ENCODE data around the gene GABBR2.
"Not testable (repeated sequence)": the region's sequence is repeated elsewhere in the genome, so short reads cannot be mapped to it uniquely, and the experiment has no call there.

The GABBR2 gene

DNA sequence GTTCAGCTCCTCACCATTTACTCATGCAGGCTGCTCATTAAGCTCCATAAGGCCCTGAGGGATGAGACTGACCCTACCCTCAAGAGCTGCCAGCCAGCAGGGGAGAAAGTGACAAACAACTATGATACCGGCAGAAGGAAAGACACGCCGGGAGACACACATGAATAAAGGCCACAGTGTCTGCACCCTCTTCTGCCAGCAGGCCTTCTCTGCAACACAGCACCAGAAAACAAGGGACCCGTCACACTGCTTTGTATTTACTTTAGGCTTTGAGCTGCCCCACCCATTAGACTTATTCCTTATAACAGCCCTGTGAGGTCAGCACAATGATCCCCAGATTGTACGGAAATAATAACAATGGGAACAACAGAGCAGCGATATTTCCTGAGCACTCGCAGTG lies 7.2 kb downstream of the GABBR2 start:
- no peak overlapping the region for H3K9ac ChIP-seq (ENCODE audit: low read length)
- H3K9me3 ChIP-seq (ENCODE audit: control insufficient read depth, low read length): peaks cover 12% of the 10 kb centered on the region
- no peaks in the 10 kb centered on the region for H3K36me3 ChIP-seq (ENCODE audit: control insufficient read depth, insufficient read depth, low read length, severe bottlenecking)
- no peak overlapping the region for H3K4me3 ChIP-seq (ENCODE audit: low read length)
- no peak for DNase-seq (ENCODE audit: low read depth)
- no peaks in the 10 kb centered on the region for H3K4me1 ChIP-seq (ENCODE audit: control insufficient read depth, insufficient read depth, low read length)
- peaks cover 62% of the 10 kb centered on the region for H3K27me3 ChIP-seq (replicated peaks; ENCODE audit: control insufficient read depth, insufficient read depth, low read length)

DNA sequence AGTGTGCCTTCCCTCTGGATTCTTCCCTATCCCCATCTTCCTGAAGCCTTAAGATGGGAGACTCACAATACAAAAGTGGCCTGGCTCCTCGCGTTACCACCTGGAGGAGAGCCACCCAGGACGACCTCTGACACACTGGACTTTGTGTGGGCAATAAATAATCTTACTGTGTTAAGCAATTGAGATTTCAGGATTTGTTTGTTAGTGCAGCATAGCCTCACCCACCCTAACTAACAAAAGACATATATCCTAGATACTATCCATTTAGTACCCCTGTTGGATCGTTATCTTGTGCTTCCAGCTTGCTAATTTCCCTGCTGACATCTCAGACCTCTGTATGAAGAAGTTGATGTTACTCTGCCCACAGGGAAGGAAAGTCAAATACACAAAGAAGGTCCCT lies 7.9 kb downstream of the GABBR2 start:
- Histone ChIP-seq H3K9me3 (ENCODE audit: control insufficient read depth, low read length) (peaks cover 12% of the 10 kb centered on the region), H3K9ac (ENCODE audit: low read length) (no peak overlapping the region), H3K27me3 (replicated peaks; ENCODE audit: control insufficient read depth, insufficient read depth, low read length) (peaks cover 69% of the 10 kb centered on the region), H3K4me3 (ENCODE audit: low read length) (no peak overlapping the region), H3K36me3 (ENCODE audit: control insufficient read depth, insufficient read depth, low read length, severe bottlenecking) (no peaks in the 10 kb centered on the region), H3K4me1 (ENCODE audit: control insufficient read depth, insufficient read depth, low read length) (no peaks in the 10 kb centered on the region)
- DNase-seq (ENCODE audit: low read depth): no peak

DNA sequence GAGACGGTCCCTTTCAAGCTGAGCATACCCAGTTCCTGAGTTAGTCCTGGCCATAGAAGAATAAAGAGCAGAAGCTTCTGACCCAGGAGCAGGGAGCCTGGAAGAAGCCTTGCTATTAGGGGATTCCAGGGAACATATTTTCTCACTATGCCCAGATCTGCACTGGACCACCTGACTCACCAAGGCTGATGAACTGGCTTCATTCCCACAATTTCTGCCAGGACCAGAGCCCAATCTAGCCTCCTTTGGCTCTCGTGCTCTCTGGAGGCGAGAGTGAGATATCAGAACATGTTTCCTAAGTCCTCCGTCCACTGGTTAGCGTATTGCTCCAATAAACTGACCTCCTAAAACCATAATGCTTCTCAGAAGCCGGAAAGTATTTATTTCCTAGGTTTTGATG lies 9.9 kb downstream of the GABBR2 start:
- H3K36me3 ChIP-seq (ENCODE audit: control insufficient read depth, insufficient read depth, low read length, severe bottlenecking): no peaks in the 10 kb centered on the region
- H3K9ac ChIP-seq (ENCODE audit: low read length): no peak overlapping the region
- no peak for DNase-seq (ENCODE audit: low read depth)
- H3K9me3 ChIP-seq (ENCODE audit: control insufficient read depth, low read length): peaks cover 12% of the 10 kb centered on the region
- no peaks in the 10 kb centered on the region for H3K4me1 ChIP-seq (ENCODE audit: control insufficient read depth, insufficient read depth, low read length)
- H3K27me3 ChIP-seq (replicated peaks; ENCODE audit: control insufficient read depth, insufficient read depth, low read length): peaks cover 76% of the 10 kb centered on the region
- H3K4me3 ChIP-seq (ENCODE audit: low read length): no peak overlapping the region

DNA sequence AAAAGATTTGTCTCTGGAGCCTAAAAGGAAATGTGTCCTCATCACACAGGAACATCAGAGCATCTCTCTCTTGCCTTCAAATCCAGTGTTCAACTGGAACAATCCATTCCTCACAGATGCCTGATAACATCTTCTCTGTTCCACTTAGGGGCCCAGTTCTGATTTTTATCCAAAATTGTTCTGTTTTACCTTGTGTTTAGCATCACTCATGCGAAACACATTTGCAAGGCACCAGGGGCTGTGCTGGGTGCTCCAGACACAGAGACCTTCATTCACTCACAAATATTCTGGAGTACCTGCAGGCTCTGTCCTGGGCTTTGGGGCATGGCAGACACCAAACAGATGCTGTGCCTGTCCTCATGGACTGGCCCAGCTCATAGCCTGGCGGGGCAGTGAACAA lies 13.8 kb downstream of the GABBR2 start:
- no peak overlapping the region for H3K4me3 ChIP-seq (ENCODE audit: low read length)
- DNase-seq (ENCODE audit: low read depth): no peak
- H3K9ac ChIP-seq (ENCODE audit: low read length): no peak overlapping the region
- H3K36me3 ChIP-seq (ENCODE audit: control insufficient read depth, insufficient read depth, low read length, severe bottlenecking): no peaks in the 10 kb centered on the region
- peaks cover under 1% of the 10 kb centered on the region for H3K9me3 ChIP-seq (ENCODE audit: control insufficient read depth, low read length)
- H3K4me1 ChIP-seq (ENCODE audit: control insufficient read depth, insufficient read depth, low read length): no peaks in the 10 kb centered on the region
- peaks cover 44% of the 10 kb centered on the region for H3K27me3 ChIP-seq (replicated peaks; ENCODE audit: control insufficient read depth, insufficient read depth, low read length)

DNA sequence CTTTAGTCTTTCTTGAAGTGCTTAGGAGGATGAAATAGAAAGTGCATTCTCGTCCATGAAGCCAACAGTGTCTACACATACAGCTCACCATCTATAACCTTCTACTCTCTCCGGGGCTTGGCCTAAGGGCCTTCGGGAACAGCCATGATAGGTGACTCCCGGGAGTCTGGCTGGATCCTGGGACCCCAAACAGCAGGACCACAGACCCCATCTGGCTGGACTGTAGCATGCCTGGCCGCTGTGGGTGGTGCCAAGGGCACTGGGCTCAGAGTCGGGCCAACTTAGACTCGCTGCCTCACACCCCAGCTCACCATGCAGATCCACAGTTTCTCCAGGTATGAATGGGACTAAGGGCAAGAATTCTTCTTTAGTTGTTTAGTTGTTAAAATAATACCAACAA lies 16.3 kb downstream of the GABBR2 start:
- no peaks in the 10 kb centered on the region for H3K9me3 ChIP-seq (ENCODE audit: control insufficient read depth, low read length)
- no peaks in the 10 kb centered on the region for H3K36me3 ChIP-seq (ENCODE audit: control insufficient read depth, insufficient read depth, low read length, severe bottlenecking)
- H3K9ac ChIP-seq (ENCODE audit: low read length): no peak overlapping the region
- H3K4me3 ChIP-seq (ENCODE audit: low read length): no peak overlapping the region
- no peaks in the 10 kb centered on the region for H3K4me1 ChIP-seq (ENCODE audit: control insufficient read depth, insufficient read depth, low read length)
- DNase-seq (ENCODE audit: low read depth): no peak
- H3K27me3 ChIP-seq (replicated peaks; ENCODE audit: control insufficient read depth, insufficient read depth, low read length): peaks cover 25% of the 10 kb centered on the region

DNA sequence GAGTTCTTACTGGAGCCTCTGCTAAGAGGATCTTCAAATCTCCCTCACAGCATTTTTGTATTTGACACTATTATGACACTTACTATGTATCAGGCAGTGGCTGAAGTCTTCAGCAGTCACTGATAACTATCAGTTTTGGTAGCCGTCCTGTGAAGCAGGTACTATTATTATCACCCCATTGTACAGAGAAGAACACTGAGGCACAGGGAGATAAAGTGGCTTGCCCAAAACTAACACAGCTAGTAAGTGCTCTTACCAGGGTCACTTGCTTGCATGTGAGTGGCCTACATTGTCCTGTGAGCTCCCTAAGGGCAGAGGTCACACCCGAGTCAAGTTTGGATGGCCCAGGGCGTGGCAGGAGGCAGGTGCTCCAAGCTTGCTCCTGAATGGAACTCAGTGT lies 16.8 kb downstream of the GABBR2 start:
- peaks cover 25% of the 10 kb centered on the region for H3K27me3 ChIP-seq (replicated peaks; ENCODE audit: control insufficient read depth, insufficient read depth, low read length)
- H3K4me1 ChIP-seq (ENCODE audit: control insufficient read depth, insufficient read depth, low read length): no peaks in the 10 kb centered on the region
- H3K36me3 ChIP-seq (ENCODE audit: control insufficient read depth, insufficient read depth, low read length, severe bottlenecking): no peaks in the 10 kb centered on the region
- no peaks in the 10 kb centered on the region for H3K9me3 ChIP-seq (ENCODE audit: control insufficient read depth, low read length)
- no peak overlapping the region for H3K9ac ChIP-seq (ENCODE audit: low read length)
- no peak for DNase-seq (ENCODE audit: low read depth)
- H3K4me3 ChIP-seq (ENCODE audit: low read length): no peak overlapping the region

DNA sequence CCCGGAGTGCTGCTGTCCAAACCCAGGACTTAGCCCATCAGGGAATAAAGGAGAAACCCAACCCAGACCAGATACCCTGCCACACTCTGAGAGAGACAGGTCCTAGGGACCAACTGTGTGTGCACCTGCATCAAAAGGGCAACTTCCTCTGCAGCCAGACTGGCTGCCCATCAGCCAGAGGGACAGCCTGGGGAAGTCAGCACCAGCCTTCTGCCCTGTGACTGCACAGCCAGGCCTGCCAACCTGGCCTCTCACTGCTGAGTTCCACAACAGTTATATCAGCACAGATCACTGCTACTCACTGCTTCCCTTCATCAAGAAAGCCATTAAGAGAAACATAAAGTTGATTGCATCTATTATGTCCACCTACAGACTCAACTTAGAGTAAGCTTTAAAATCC lies 18.0 kb downstream of the GABBR2 start:
- Histone ChIP-seq H3K36me3 (ENCODE audit: control insufficient read depth, insufficient read depth, low read length, severe bottlenecking) (no peaks in the 10 kb centered on the region), H3K4me1 (ENCODE audit: control insufficient read depth, insufficient read depth, low read length) (no peaks in the 10 kb centered on the region), H3K27me3 (replicated peaks; ENCODE audit: control insufficient read depth, insufficient read depth, low read length) (peaks cover 15% of the 10 kb centered on the region), H3K4me3 (ENCODE audit: low read length) (no peak overlapping the region), H3K9me3 (ENCODE audit: control insufficient read depth, low read length) (no peaks in the 10 kb centered on the region), H3K9ac (ENCODE audit: low read length) (no peak overlapping the region)
- no peak for DNase-seq (ENCODE audit: low read depth)

DNA sequence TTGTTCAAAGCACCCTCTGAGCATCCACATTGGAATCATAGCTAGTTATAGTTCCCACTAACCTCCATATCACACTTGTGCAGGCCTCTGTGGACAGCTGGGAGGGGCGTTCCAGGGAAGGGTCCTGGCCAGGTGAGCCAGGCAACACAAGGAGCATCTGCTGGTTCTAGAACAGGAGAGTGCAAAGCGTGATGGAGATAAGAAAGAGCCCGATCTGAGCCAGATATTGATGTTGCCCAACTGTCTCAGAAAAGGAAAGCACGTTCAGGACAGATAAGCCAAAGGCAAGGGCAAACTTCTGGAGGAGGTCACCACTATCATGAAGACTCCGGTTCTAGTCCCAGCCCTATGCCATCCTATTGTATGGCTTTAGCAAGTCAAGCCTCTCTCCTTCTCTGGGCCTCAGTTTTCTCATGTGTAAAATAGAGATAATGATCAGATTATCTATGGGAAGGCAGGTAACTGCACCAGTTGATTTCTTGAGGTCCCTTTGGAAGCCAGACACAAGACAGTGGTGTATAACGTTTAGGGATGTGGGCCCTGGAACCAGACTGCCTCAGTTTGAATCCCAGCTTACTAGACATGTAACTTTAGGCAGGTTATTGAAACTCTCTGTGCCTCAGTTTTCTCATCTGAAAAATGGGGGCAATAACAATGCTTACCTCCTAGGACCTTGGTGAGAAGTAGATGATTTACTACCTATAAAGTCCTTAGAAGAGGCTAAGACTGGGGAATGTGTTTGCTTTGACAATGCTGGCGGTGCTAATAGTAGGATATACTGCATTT lies 19.8 kb downstream of the GABBR2 start:
- no peaks in the 10 kb centered on the region for H3K27me3 ChIP-seq (replicated peaks; ENCODE audit: control insufficient read depth, insufficient read depth, low read length)
- no peak for DNase-seq (ENCODE audit: low read depth)

DNA sequence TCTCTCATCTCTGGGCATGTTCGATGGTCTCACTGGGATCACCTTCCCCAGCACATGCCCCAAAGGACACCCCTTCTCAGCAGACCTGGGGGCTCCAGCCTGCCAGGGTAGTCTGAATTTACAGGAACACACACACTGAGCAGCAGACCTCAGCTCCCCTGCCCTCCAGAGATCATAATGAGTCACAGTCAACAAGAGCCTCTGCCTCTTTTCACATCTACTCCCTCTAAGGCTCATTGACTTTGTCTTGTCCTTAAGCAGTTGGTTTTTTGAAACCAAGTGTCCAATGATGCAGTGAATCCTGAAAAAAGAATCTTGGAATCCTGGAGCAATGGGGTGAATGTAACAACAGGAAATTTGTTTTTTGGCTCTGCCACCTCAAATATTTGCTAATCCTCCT lies 20.8 kb downstream of the GABBR2 start:
- H3K4me3 ChIP-seq (ENCODE audit: low read length): no peak overlapping the region
- DNase-seq (ENCODE audit: low read depth): no peak
- H3K9me3 ChIP-seq (ENCODE audit: control insufficient read depth, low read length): no peaks in the 10 kb centered on the region
- H3K4me1 ChIP-seq (ENCODE audit: control insufficient read depth, insufficient read depth, low read length): no peaks in the 10 kb centered on the region
- no peaks in the 10 kb centered on the region for H3K27me3 ChIP-seq (replicated peaks; ENCODE audit: control insufficient read depth, insufficient read depth, low read length)
- no peaks in the 10 kb centered on the region for H3K36me3 ChIP-seq (ENCODE audit: control insufficient read depth, insufficient read depth, low read length, severe bottlenecking)
- no peak overlapping the region for H3K9ac ChIP-seq (ENCODE audit: low read length)

More for the DNA sequence above, 19.8 kb downstream of the GABBR2 start:
- Histone ChIP-seq H3K4me1 (ENCODE audit: control insufficient read depth, insufficient read depth, low read length) (no peaks in the 10 kb centered on the region), H3K36me3 (ENCODE audit: control insufficient read depth, insufficient read depth, low read length, severe bottlenecking) (no peaks in the 10 kb centered on the region), H3K9me3 (ENCODE audit: control insufficient read depth, low read length) (no peaks in the 10 kb centered on the region), H3K4me3 (ENCODE audit: low read length) (no peak overlapping the region), H3K9ac (ENCODE audit: low read length) (no peak overlapping the region)

DNA sequence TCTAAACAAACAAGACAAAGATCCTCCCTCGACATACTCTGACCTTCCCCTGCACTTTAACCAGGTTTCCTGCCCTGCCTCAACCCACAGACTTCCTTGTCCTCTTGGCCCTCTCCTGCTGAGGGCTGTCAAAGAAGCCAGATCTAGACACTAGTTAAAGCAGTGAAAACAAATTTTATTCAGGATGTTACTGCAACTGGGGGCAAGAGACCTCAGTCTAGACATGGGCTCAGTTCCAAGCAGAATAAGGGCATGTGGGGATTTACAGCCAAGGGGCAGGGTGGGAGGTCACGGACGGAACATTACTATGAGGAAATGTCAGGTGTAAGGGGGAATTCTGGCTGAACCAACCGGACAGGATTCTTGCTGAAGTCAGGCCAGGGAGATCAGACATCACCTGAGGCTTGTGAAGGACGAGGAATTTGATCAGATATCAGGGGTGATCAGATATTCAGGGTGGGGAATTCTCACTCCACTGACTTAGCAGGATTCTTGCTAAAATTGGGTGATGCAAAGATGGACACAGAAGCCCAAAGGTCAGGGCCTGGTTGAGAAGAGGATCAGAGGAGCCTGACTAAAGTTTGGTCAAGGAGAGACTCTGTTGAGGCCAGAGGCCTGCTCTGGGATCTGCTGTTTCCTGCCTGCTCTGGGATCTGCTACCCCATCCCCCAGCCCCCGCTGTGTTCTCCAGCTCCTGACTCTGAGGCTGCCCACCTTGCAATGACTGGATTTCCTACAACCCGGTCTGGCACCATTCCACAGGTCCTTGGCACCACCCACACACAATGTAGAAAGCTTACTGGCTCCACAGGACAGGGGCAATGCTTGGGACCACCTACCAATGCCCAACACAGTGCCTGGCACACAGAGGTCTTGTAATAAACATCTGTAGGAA lies 21.5 kb downstream of the GABBR2 start:
- no peaks in the 10 kb centered on the region for H3K9me3 ChIP-seq (ENCODE audit: control insufficient read depth, low read length)
- no peak overlapping the region for H3K4me3 ChIP-seq (ENCODE audit: low read length)
- H3K36me3 ChIP-seq (ENCODE audit: control insufficient read depth, insufficient read depth, low read length, severe bottlenecking): no peaks in the 10 kb centered on the region
- H3K27me3 ChIP-seq (replicated peaks; ENCODE audit: control insufficient read depth, insufficient read depth, low read length): no peaks in the 10 kb centered on the region
- no peak overlapping the region for H3K9ac ChIP-seq (ENCODE audit: low read length)
- no peaks in the 10 kb centered on the region for H3K4me1 ChIP-seq (ENCODE audit: control insufficient read depth, insufficient read depth, low read length)
- DNase-seq (ENCODE audit: low read depth): no peak

DNA sequence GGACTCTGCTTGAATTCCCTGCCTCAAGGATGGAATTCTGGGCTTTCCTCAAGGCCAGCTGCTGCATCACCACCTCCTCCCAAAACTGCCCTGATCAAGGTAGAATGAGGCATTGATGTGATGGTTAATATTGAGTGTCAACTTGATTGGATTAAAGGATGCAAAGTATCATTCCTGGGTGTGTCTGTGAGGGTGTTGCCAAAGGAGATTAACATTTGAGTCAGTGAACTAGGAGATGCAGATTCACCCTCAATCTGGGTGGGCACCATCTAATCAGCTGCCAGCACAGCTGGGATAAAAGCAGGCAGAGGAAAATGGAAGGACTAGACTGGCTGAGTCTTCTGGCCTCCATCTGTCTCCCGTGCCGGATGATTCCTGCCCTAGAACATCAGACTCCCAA lies 23.9 kb downstream of the GABBR2 start:
- not testable (repeated sequence) for H3K4me1 ChIP-seq (ENCODE audit: control insufficient read depth, insufficient read depth, low read length); H3K9ac ChIP-seq (ENCODE audit: low read length); H3K9me3 ChIP-seq (ENCODE audit: control insufficient read depth, low read length); DNase-seq (ENCODE audit: low read depth); H3K4me3 ChIP-seq (ENCODE audit: low read length); H3K36me3 ChIP-seq (ENCODE audit: control insufficient read depth, insufficient read depth, low read length, severe bottlenecking); H3K27me3 ChIP-seq (replicated peaks; ENCODE audit: control insufficient read depth, insufficient read depth, low read length)

All from adipocyte (in vitro differentiated cells).